CD8-positive, alpha-beta memory T cell (primary cell): ENCODE results near the gene PACS2. TPM values are rescaled to one million over a fixed set of nuclear protein-coding genes. Genes with fewer than 3 reads are reported as not detected.

Experiments
- CTCF ChIA-PET: fragments of 350-600 bp; sonication (Branson Sonifier 250); formaldehyde crosslinking; loops from one replicate; lab custom pipeline; 2021; ENCODE audit warnings: antibody characterized with exemption; lab: Charles Lee
- POLR2A ChIA-PET: fragments of 350-600 bp; sonication (Branson Sonifier 250); formaldehyde crosslinking; loops from one replicate; lab custom pipeline; 2021; ENCODE audit warnings: antibody characterized with exemption; lab: Charles Lee
- DNase-seq, 5 donors: peaks; one replicate each; pipeline versions ENCODE4 v3.0.0 to v3.0.0-alpha.2; 2020 to 2022; ENCODE audit warnings: mixed read lengths in 1 of 5
- H3K27ac ChIP-seq: one replicate; pipeline ENCODE4 v1.7.0; 2013; ENCODE audit warnings: low read depth, mild to moderate bottlenecking, low read length, moderate library complexity
- H3K27me3 ChIP-seq: 2 replicates; pipeline ENCODE4 v1.7.0; 2013; ENCODE audit warnings: low read length, mild to moderate bottlenecking; ENCODE audit not compliant: insufficient read depth, poor library complexity, severe bottlenecking
- H3K36me3 ChIP-seq: 2 replicates; pipeline ENCODE4 v1.7.0; 2013; ENCODE audit warnings: mild to moderate bottlenecking, low read length, moderate library complexity; ENCODE audit not compliant: insufficient read depth
- H3K4me1 ChIP-seq: 2 replicates; pipeline ENCODE4 v1.7.0; 2013; ENCODE audit warnings: mild to moderate bottlenecking, low read length, moderate library complexity; ENCODE audit not compliant: insufficient read depth
- H3K4me3 ChIP-seq: 2 replicates; pipeline ENCODE4 v1.7.0; 2013; ENCODE audit warnings: mild to moderate bottlenecking, low read length
- H3K9me3 ChIP-seq: 2 replicates; pipeline ENCODE4 v1.7.0; 2013; ENCODE audit warnings: mild to moderate bottlenecking, low read length
- H3K27ac Mint-ChIP-seq, 8 donors: one replicate each; pipeline ENCODE4 v1.8.0; 2020 to 2021; ENCODE audit warnings: mixed read lengths in 8 of 8, mild to moderate bottlenecking in 6 of 8, inconsistent platforms in 3 of 8, moderate library complexity in 3 of 8
- H3K27me3 Mint-ChIP-seq, 2 donors: one replicate each; pipeline ENCODE4 v1.8.0; 2020 to 2021; ENCODE audit warnings: mixed read lengths in 2 of 2, mild to moderate bottlenecking in 1 of 2, moderate library complexity in 1 of 2
- H3K36me3 Mint-ChIP-seq, 3 donors: one replicate each; pipeline ENCODE4 v1.8.0; 2020 to 2021; ENCODE audit warnings: mixed read lengths in 3 of 3, inconsistent platforms in 1 of 3, mild to moderate bottlenecking in 1 of 3
- H3K4me1 Mint-ChIP-seq, 3 donors: one replicate each; pipeline ENCODE4 v1.8.0; 2020 to 2021; ENCODE audit warnings: mixed read lengths in 3 of 3, inconsistent platforms in 1 of 3, mild to moderate bottlenecking in 1 of 3
- H3K4me3 Mint-ChIP-seq, 7 donors: one replicate each; pipeline ENCODE4 v1.8.0; 2020 to 2021; ENCODE audit warnings: mixed read lengths in 7 of 7, mild to moderate bottlenecking in 6 of 7, moderate library complexity in 4 of 7, inconsistent platforms in 2 of 7
- H3K9me3 Mint-ChIP-seq, 5 donors: one replicate each; pipeline ENCODE4 v1.8.0; 2020 to 2022; ENCODE audit warnings: mixed read lengths in 5 of 5, mild to moderate bottlenecking in 3 of 5, moderate library complexity in 2 of 5, inconsistent platforms in 1 of 5
- polyA plus RNA-seq: library from polyadenylated mRNA; unstranded; fragments of 300-500 nt; fragmentation: Illumina TruSeq; gene quantifications from one replicate; pipeline ENCODE4 v1.2.3, GENCODE V29; 2021
- total RNA-seq, 2 experiments: library from RNA; stranded (reverse); gene quantifications; one replicate each; pipeline ENCODE4 v1.2.3, GENCODE V29; 2021

The PACS2 gene
- total and polyA plus RNA-seq, 3 experiments from 2014 or later: 6.5 to 32.9 (median 31.0) TPM

DNA sequence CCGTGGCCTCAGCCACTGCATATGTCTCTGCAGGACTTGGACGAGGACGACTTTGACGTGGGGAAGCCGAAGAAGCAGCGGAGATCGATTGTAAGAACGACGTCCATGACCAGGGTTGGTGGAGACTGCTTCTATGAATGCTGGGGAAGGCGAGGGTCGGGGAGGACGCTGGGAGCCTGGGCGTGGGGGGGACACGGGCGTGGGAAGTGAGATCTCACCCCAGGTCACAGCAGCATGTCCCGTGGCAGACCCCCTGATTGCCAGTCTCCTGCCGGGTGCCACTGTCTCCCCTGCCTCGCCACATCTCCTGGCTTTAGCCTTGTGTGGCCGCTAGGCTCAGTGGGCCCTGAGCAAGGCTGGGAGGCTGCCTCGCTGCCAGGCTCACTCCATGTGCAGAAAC is 53.9 kb downstream of the PACS2 start:
- Mint-ChIP-seq H3K27ac (no peak overlapping the region), H3K36me3 (peaks cover 0 to 11% (median 2%) of the 10 kb centered on the region in 3 donors), H3K27me3 (no peaks in the 10 kb centered on the region), H3K4me3 (no peak overlapping the region), H3K4me1 (peaks cover 8 to 16% (median 10%) of the 10 kb centered on the region in 3 donors), H3K9me3 (no peaks in the 10 kb centered on the region)
- ChIA-PET POLR2A (no interaction called here), CTCF (interaction anchor here (0.8 kb wide), 1 partner anchor 121 kb away, joined by 4 read pairs; no protein-coding TSS in a partner anchor)
- Histone ChIP-seq H3K27me3 (no peaks in the 10 kb centered on the region), H3K27ac (no peak overlapping the region), H3K36me3 (no peaks in the 10 kb centered on the region), H3K4me1 (peaks cover 16% of the 10 kb centered on the region), H3K4me3 (no peak overlapping the region), H3K9me3 (no peaks in the 10 kb centered on the region)
- no peak for DNase-seq

DNA sequence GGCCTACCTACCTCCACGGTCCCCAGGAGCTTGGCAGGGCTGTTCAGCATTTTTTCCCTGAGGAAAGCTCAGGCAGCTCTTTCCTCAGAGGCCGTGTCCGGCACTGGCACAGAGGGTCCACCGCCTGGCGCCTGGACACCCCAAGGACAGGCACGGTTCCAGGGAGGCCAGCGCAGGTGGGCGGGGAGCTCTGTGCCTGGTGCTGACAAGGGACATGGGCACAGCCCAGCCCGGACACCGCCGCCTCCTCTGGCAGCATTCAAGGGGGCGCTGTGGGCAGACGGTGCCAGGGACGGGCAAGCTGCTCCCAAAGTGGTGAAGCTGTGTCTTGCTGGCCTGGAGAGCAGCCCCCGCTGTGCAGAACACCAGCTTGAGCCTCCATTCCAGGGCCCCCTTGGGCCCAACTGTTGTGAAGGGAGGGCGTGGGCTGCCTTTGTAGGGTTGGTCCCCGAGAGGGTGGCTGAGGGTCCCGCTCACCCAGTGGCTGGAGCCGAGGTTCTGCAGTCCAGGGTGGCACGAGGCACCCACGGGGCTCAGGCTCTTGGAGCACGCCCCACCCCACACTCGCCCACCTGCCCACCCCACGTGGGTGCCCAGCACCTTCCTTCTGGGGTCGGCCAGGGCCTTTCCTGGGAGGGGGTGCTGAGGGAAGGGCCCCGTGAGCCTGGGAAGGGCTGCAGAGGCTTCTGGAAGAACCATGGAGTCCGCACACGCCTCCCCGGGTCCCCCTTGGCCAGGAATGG is 54.5 kb downstream of the PACS2 start:
- H3K9me3 Mint-ChIP-seq: no peaks in the 10 kb centered on the region
- no peaks in the 10 kb centered on the region for H3K27me3 Mint-ChIP-seq
- Histone ChIP-seq H3K9me3 (no peaks in the 10 kb centered on the region), H3K36me3 (no peaks in the 10 kb centered on the region), H3K27ac (no peak overlapping the region), H3K4me1 (peaks cover 16% of the 10 kb centered on the region), H3K27me3 (no peaks in the 10 kb centered on the region), H3K4me3 (no peak overlapping the region)
- peaks cover 3 to 10% (median 6%) of the 10 kb centered on the region in 3 donors for H3K4me1 Mint-ChIP-seq
- ChIA-PET CTCF (interaction anchor here (0.7 to 0.8 kb wide), 2 partner anchors 112 to 120 kb away, joined by 3 to 4 read pairs; no protein-coding TSS in a partner anchor), POLR2A (no interaction called here)
- H3K27ac Mint-ChIP-seq: no peak overlapping the region
- no peak overlapping the region for H3K4me3 Mint-ChIP-seq
- H3K36me3 Mint-ChIP-seq: peaks cover 0 to 11% (median 2%) of the 10 kb centered on the region in 3 donors
- no peak for DNase-seq

GRCh38 chr14:105369653-105370040 is 55.1 kb downstream of the PACS2 start:
- no peaks in the 10 kb centered on the region for H3K9me3 ChIP-seq
- ChIA-PET POLR2A (interaction anchor here (1.8 kb wide), 1 partner anchor 120 kb away, joined by 18 read pairs; no protein-coding TSS in a partner anchor), CTCF (interaction anchor here (0.7 to 5.8 kb wide), 8 partner anchors 18 to 163 kb away, joined by 3 to 72 read pairs (median 6); no protein-coding TSS in a partner anchor)
- no peak overlapping the region for H3K4me3 ChIP-seq
- H3K27ac Mint-ChIP-seq: no peak overlapping the region
- DNase-seq: no peak
- H3K9me3 Mint-ChIP-seq: no peaks in the 10 kb centered on the region
- no peaks in the 10 kb centered on the region for H3K36me3 ChIP-seq
- H3K27me3 Mint-ChIP-seq: no peaks in the 10 kb centered on the region
- H3K4me1 Mint-ChIP-seq: peaks cover 3 to 5% (median 5%) of the 10 kb centered on the region in 3 donors
- no peak overlapping the region for H3K27ac ChIP-seq
- H3K36me3 Mint-ChIP-seq: peaks cover 0 to 11% (median 2%) of the 10 kb centered on the region in 3 donors
- H3K4me3 Mint-ChIP-seq: no peak overlapping the region
- peaks cover 14% of the 10 kb centered on the region for H3K4me1 ChIP-seq
- H3K27me3 ChIP-seq: no peaks in the 10 kb centered on the region

GRCh38 chr14:105374389-105374788 is 59.8 kb downstream of the PACS2 start:
- Histone ChIP-seq H3K4me1 (peaks cover 20% of the 10 kb centered on the region), H3K9me3 (no peaks in the 10 kb centered on the region), H3K27me3 (no peaks in the 10 kb centered on the region), H3K36me3 (no peaks in the 10 kb centered on the region), H3K4me3 (no peak overlapping the region), H3K27ac (no peak overlapping the region)
- ChIA-PET CTCF (interaction anchor here (1.3 to 5.8 kb wide), 4 partner anchors 24 to 159 kb away, joined by 4 to 72 read pairs (median 12); partner anchors contain the start of gene TEX22), POLR2A (no interaction called here)
- Mint-ChIP-seq H3K9me3 (no peaks in the 10 kb centered on the region), H3K4me1 (peaks cover 12 to 14% (median 13%) of the 10 kb centered on the region in 3 donors), H3K27ac (no peak overlapping the region), H3K27me3 (no peaks in the 10 kb centered on the region), H3K36me3 (peaks cover 0 to 7% (median 2%) of the 10 kb centered on the region in 3 donors), H3K4me3 (no peak overlapping the region)
- DNase-seq: no peak

DNA sequence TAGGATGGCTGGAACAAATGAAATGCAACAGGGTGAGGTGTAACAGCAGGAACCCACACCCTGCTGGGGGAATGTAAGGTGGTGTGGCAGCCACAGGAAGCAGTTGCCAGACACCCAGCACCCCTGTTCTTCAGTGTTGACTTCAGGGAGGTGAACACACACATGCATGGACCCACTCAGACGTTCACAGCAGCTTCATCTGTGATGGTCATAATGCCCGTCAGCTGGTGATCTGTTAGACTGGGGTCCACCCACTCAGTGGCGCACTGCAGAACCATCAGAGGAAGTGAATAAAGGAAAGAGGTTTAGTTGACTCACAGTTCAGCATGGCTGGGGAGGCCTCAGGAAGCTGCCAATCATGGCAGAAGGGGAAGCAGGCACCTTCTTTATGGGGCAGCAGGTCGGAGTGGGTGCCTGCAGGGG is 61.1 kb downstream of the PACS2 start:
- Histone ChIP-seq H3K9me3 (no peaks in the 10 kb centered on the region), H3K36me3 (no peaks in the 10 kb centered on the region), H3K27ac (no peak overlapping the region), H3K27me3 (no peaks in the 10 kb centered on the region), H3K4me3 (no peak overlapping the region), H3K4me1 (peaks cover 19% of the 10 kb centered on the region)
- no peaks in the 10 kb centered on the region for H3K9me3 Mint-ChIP-seq
- peaks cover 0 to 3% (median 2%) of the 10 kb centered on the region in 3 donors for H3K36me3 Mint-ChIP-seq
- peak overlapping the region in 3 of 7 donors; percentile 15 to 77 (median 39) for H3K4me3 Mint-ChIP-seq
- peak in 1 of 5 donors; percentile 9 for DNase-seq
- no peaks in the 10 kb centered on the region for H3K27me3 Mint-ChIP-seq
- H3K4me1 Mint-ChIP-seq: peaks cover 11 to 13% (median 13%) of the 10 kb centered on the region in 3 donors
- CTCF ChIA-PET: interaction anchor here (0.8 kb wide), 1 partner anchor 24 kb away, joined by 3 read pairs; no protein-coding TSS in a partner anchor
- H3K27ac Mint-ChIP-seq: peak overlapping the region in 2 of 8 donors; percentile 38 to 86
- POLR2A ChIA-PET: no interaction called here

DNA sequence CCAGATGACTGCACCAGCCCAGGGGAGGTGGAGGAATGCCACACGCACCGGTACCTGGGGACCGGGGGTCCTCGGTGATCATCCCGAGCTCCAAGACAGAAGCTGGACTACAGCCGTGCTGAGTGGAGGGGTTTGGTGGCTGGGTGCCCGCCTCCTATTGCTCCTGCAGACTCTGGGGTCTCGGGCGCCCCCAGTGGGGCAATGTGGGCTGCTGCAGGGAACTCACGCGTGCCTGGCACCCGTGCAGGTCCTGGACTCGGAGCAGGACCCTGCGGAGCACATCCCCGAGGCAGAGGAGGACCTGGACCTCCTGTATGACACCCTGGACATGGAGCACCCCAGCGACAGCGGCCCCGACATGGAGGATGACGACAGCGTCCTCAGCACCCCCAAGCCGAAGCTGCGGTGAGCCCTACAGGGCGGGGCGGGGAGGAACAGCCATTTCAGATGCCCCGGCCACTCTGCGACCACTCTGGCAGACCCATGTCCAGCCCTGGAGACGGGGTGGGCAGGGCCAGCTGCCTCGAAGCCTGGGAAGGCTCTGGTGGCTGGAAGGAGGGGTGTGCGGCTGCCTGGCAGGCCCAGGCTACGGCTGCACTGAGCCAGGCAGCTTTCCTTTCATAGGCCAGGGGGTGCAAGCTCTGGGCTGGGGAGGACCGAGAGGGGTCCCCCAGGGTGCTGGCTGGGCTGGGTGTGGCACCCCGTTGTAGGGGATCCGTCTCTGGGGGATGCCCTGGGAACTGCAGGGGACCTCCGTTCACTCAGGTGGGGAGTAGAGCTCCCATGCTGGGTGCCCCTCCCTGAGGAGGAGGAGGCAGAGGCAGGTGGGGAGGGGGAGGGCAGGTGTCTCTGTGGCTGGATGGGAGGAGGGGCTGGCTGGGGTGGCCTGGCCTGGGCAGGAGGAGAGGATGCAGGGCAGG is 62.2 kb downstream of the PACS2 start:
- Mint-ChIP-seq H3K4me3 (no peak overlapping the region), H3K27ac (no peak overlapping the region), H3K27me3 (no peaks in the 10 kb centered on the region), H3K4me1 (peaks cover 8 to 9% (median 8%) of the 10 kb centered on the region in 3 donors), H3K9me3 (no peaks in the 10 kb centered on the region), H3K36me3 (no peaks in the 10 kb centered on the region)
- Histone ChIP-seq H3K27ac (no peak overlapping the region), H3K9me3 (no peaks in the 10 kb centered on the region), H3K4me3 (no peak overlapping the region), H3K4me1 (peaks cover 12% of the 10 kb centered on the region), H3K27me3 (no peaks in the 10 kb centered on the region), H3K36me3 (no peaks in the 10 kb centered on the region)
- no peak for DNase-seq
- CTCF ChIA-PET: interaction anchor here (0.8 kb wide), 1 partner anchor 25 kb away, joined by 3 read pairs; no protein-coding TSS in a partner anchor
- POLR2A ChIA-PET: no interaction called here

DNA sequence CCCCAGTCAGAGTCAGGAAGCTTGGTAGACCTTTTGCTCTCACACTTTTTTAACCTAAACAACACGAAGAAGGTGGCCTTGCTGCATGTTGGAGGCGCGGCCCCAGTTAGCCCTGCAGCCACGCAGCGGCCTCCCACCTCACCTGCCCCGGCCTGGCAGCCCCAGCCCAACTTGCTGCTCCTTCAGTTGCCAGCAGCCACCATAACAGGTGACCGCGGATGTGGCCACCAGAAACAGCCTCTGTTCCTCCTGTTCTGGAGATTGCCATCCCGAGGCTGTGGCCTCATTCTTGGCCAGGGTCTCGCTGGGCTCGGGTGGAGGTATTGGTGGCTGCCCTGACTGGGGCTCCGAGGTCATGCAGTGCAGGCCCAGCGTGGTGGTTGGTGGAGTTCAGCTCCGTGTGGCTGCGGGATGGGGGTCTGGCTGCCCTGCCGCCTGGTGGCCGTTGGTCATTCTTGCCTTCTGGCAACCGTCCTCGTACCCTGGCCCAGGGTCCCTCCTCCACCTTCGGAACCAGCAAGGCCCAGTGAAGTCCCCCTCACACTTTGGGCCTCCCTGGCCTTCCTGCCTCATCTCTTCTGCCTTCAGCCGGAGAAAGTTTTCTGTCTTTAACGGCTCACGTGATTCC is 63.1 kb downstream of the PACS2 start:
- no peaks in the 10 kb centered on the region for H3K27me3 ChIP-seq
- H3K9me3 Mint-ChIP-seq: no peaks in the 10 kb centered on the region
- H3K4me1 Mint-ChIP-seq: peaks cover 8 to 9% (median 8%) of the 10 kb centered on the region in 3 donors
- H3K4me1 ChIP-seq: peaks cover 12% of the 10 kb centered on the region
- no peaks in the 10 kb centered on the region for H3K36me3 ChIP-seq
- no peaks in the 10 kb centered on the region for H3K27me3 Mint-ChIP-seq
- H3K36me3 Mint-ChIP-seq: peaks cover 0 to 2% (median 0%) of the 10 kb centered on the region in 3 donors
- DNase-seq: no peak
- no peaks in the 10 kb centered on the region for H3K9me3 ChIP-seq
- no peak overlapping the region for H3K4me3 Mint-ChIP-seq
- peak overlapping the region in 1 of 8 donors; percentile 56 for H3K27ac Mint-ChIP-seq
- H3K27ac ChIP-seq: no peak overlapping the region
- no peak overlapping the region for H3K4me3 ChIP-seq
- ChIA-PET POLR2A (no interaction called here), CTCF (no interaction called here)
